Measurements from ENCODE around the gene ZNF625.

The ZNF625 gene

DNA sequence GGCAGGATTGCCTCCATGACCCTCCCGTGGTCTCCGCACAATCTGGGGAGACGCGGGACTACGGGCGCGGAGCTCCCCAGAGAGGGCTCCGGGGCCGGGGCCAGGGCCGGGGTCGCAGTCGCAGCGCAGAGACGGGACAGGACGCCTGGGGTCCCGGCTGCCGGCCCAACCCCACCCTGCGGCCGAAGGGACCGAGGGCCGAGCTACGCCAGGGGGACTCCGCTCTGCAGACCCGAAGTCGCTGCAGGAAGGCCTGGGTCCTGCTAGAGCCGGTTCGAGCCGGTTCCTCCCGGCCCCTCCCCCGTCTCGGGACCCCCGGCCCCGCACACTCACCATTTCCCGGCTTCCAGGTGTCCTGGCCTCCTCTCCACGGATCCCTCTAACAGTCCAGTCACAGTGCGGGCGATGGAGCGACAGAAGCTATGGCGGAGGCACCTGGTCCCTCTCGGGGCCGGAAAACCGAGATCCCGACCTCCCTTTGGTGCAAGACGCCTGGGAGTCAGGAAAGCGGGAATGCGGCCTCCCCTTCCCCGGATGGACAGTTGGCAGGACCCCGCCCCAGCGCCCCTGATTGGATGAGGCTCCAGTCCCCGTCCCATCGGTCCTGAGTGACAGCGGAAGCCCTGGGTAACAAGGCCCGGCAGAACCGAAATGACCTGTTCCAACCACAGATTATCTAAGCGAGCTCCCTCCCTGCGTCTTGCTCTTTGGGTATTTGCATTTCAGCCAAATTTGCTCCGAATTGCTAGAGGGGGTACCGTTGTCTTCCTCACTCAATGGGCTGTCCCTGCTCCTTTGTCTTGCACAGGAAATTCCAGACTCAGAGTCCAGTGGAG is at the start of gene ZNF625:
ZNF625 (minus strand) TSS at position 512 of the 836 bp plus-strand sequence; CDS start at position 336, 176 bp downstream.
- DNase-seq (ENCODE audit: low read depth in 2 of 2) = peak; percentile 42

DNA sequence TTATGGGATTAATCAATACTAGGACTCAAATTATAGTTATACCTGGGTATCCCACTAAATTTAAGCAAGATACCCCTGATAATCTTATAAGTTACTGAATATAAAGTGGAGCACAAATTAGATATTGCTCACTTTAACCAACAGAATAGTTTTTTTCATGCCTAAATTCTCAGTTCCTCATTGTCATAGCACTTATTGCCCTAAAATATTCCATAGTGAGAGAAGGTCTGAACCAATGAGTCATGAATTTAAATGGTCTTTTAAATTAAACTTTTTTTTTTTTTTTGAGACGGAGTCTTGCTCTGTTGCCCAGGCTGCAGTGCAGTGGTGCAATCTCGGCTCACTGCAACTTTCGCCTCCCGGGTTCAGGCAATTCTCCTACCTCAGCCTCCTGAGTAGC is 48.8 kb upstream of the ZNF625 start:
- no peak for DNase-seq (ENCODE audit: low read depth in 2 of 2)

DNA sequence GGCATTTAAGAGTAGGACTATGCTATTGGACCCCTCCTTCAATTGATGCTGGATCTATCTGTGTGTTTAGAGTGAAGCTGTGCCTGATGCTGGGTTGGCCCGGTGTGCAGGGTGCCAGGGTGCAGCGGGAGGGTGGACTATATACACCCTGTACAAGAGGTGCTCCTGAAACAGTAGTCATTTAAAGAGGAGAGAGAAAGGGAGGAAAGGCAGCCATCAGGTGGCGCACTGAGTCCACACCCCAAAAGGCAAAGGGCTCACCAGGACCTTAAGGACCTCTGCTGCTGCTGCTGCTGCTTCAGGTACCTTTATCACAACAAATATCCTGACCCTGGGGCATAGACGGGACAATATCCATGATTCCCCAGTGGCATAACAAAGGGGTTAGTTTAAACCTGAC is 45.7 kb upstream of the ZNF625 start:
- DNase-seq (ENCODE audit: low read depth in 2 of 2) = no peak

DNA sequence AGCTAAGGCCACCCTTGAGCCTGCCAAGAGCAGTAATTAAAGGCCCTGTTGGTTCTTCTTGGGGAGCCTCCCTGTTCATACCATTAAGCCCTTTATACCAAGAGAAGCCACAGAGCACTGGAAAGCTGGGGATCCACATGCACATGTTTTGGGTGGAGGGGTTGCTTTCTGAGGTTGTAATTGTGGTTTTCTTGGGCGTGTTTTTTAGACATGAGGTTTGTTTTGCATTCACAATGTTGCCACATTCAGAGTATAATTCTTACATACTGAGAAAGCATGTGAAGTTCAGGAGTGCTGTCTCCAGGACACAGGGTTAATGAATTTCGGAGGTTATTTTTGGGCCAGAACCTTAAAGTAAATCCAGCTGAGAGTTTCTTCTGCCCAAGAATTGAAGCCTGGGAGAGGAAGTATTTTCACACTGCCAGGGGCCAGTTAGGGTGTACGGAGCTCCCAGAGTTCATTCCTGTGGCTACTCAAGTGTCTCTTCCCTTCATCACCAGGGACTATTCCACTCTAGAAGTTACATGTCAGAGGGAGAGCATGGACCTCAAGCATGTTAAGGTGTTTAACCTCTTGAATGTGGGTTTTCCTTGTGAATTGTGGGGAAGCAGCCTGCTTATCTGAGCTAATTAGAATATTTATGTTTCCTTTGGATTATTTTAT is 43.4 kb upstream of the ZNF625 start:
- DNase-seq (ENCODE audit: low read depth in 2 of 2) = no peak

DNA sequence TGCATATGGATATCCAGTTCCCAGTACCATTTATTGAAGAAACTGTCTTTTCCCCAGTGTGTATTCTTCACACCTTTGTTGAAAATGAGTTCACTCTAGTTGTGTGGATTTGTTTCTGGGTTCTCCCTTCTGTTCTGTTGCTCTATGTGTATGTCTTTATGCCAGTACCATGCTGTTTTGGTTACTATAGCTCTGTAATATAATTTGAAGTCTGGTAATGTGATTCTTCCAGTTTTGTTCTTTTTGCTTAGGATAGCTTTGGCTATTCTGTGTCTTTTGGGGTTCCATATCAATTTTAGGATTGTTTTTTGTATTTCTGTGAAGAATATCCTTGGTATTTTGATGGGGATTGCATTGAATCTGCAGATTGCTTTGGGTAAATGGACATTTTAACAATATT is 41.6 kb upstream of the ZNF625 start:
- no peak for DNase-seq (ENCODE audit: low read depth in 2 of 2)

DNA sequence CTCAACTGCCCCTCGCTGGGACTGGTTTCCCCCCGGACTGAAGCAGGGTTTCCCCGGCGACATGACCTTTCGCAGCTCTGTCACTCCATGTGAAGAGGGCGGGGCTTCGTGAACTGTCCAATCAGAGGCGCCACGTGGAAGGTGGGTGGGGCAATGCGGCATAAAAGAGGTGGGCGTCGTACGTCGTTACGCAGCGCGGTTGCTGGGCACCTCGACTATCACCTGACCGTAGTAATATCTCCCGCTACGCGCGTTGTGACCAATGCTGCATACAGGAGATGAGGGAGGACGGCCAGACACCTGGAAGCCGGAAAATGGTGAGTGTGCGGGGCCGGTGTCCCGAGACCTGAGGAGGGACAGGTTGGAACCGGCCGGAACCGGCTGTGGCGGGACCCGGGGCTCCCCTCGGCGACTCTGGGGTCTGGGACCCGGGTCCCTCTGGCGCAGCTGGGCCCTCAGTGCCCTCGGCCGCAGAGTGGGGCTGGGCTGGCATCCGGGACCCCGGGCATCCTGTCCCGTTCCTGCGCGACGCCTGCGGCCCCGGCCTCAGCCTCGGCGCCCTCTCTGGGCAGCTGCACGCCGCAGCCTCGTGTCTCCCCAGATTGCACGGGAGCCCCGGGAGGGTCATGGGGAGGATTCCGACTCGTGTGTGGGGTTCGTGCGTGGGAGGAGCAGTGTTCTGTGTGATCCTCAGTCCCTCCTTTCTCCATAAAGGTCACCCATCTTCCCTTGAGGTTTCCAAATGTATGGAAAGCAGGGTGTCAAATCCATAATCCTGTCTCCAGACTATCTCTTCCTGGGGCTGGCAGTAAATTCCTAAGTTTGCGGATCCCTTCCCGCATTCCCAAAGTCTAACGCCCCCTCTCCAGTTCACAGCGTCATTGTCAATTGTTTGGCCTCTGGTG is 38.5 kb upstream of the ZNF625 start:
- peak; percentile 6 to 8 for DNase-seq (ENCODE audit: low read depth in 2 of 2)

DNA sequence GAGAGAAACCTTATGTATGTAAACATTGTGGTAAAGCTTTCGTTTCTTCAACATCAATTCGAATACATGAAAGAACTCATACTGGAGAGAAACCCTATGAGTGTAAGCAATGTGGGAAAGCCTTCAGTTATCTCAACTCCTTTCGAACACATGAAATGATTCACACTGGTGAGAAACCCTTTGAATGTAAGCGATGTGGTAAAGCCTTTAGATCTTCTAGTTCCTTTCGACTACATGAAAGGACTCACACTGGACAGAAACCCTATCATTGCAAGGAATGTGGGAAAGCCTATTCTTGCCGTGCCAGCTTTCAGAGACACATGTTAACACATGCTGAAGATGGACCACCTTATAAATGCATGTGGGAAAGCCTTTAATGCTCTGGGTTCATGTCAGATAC is 31.1 kb upstream of the ZNF625 start:
- DNase-seq (ENCODE audit: low read depth in 2 of 2) = no peak

DNA sequence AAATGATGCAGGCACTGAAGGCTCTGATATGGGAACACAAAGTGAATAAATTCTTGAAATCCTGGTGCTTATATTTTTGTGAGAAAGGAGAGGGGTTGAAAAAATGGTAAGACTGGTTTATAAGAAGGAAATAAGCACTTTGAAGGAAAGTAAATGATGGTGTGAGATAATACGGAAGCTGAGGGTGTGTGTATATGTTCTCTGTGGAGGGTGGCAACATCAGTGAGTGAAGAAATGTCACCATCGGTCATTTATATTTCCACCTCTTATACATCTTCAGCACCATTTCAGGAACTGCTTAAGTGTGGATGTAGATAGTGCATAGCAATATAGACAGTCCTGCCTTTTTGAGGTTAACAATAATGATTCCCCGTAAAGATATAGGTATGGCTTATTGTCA is 23.8 kb upstream of the ZNF625 start:
- no peak for DNase-seq (ENCODE audit: low read depth in 2 of 2)

DNA sequence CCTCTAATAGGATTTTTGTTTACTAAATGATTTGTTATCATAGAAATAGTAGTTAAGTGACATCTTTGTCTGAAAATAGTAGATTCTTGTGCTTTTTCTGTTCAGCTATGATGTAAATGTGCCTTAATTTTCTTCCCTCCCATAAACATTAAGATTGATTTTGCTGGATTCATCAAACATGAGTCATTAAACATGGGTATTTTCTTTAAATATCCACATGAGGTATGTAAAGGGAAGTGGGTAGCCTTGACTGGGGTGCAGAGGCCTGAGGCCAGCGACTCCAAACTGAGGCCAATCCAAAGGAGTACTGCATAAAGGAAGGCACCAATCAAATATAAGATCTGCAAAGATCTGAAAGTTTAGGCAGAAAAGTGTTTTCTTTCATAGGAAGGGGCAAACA is 10.1 kb upstream of the ZNF625 start:
- DNase-seq (ENCODE audit: low read depth in 2 of 2) = no peak

DNA sequence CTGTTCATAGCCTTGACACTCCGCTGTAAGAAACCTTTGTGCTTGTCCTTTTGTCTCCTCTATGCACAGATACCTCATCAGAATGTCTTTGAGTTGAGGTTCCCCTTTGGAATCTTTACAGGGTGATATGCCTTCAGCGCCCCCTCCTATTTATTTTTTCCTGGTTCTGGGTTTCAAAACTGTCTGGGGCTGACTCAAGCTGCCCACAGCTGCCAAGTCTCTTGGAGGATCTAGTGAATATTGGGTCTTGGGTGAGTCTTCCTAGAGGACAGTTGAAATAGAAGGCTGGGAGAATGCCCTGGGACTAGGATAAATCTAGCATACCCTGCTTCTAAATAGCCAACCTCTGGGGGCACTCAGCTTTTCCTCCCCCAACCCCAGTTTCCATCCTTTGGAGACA is 7.3 kb upstream of the ZNF625 start:
- no peak for DNase-seq (ENCODE audit: low read depth in 2 of 2)

DNA sequence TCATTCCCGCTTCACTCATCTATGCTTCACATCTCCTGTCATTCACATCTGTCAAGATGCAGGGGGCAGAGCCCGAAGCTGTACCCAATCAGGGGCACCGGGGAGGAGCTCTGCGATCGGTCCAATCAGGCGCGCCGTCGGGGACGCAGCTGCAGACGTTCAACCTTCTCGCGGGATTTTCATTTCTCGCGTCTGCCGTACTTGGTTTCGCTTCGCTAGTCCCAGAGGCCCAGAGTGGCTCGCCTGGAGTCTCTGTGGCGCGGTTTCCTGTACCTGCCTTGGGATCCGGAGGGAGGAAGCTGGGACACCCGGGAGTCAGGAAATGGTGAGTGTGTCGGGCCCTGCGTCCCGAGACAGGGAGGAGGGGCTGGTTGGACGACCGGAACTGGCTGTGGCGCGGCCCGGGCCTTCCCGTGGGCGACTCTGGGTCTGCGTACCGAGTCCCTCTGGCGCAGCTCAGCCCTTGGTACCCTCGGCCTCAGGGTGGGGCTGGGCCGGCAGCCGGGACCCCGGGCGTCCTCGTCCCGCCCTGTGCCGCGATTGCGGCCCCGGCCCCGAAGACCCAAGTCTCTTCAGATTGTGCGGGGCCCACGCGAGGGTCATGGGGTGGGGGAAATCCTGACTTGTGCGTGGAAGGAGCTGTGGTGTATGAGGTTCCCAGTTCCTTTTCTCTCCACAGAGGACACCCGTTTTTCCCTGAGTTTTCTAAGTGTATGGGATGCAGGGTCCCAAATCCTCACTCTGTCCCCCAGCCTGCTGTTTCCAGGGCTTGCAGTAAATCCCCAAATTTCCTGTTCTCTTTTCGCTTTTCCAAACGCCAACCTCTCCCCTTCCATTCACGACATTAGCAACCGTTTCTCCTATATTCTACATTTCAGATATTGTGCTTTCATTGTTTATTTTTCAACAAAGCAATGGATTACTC is 6.6 kb upstream of the ZNF625 start, which contains the start of gene ZNF136:
ZNF136 (plus strand) TSS at position 215 of the 925 bp plus-strand sequence; CDS start at position 323, 108 bp downstream.
- peak; percentile 79 to 82 for DNase-seq (ENCODE audit: low read depth in 2 of 2)

DNA sequence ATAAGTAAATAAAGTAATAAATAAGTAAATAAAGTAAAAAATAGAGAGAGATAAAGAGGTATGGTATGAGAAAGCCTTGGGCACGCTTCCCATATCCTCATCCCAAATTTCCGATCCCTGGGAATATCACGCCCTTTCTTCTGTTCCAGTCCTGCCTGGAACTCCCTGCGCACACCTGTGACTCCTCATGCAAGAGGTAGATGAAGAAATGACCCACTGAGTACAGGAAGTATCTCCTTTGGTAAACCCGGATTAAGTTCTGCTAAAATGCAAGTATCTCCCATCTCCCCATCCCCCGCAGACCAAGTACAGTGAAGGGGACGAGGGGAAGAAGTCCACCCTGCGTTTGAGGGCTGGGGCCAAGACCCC is 6.0 kb upstream of the ZNF625 start:
- no peak for DNase-seq (ENCODE audit: low read depth in 2 of 2)

DNA sequence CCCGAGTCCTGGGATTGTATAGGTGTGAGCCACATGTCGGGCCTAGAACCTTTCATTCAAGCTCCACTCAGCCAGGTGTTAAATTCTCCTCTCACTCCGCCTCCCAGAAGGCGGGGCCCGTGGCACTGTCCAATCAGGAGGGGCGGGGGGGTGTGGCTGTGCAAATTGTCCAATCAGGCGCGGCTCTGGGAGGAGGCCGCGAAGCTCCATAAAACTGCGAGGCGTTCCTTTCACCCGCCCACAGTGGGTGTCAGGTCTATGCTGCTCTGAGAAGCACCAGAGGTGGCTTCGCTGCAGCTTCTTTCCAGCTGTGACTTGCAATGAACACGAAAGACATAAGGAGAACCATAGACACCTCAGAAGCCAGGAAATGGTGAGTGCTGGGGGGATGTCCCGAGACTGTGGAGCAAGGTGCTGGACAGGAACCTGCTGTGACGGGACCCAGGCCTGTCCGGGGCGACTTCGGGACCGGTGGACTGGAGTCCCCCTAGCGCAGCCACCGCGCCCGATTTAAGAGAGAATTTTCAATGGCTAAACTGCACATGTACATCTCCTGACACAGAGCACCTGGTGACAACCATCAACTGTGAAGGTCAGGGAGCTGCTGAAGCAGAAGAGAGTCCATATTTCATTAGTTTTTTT is 3.4 kb upstream of the ZNF625 start:
- no peak for DNase-seq (ENCODE audit: low read depth in 2 of 2)

DNA sequence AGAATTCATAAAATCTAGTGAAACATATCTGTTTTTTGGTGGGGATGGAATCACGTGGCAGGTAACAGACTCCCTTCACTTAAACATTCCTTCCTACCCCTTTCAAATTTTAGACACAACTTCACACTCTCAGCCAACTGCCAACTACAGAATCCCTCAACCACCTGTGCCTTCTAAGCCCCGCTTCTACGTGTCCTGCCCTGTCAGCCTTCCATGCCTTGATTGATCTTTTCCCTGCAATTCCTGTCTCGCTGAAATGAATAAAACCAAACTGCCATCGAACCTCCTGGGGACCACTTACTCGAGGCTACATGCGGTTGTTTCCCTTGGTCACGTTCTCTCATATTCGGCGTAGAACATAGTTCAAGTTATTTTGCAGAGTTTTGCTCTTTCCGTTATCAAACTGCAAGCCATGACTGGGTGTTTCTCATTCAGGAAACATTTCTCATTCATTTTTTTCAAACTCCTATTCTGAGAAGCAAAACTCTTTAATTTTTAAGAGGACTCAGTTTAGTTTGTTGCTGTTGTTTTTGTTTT is 1.1 kb downstream of the ZNF625 start:
- DNase-seq (ENCODE audit: low read depth in 2 of 2) = no peak

DNA sequence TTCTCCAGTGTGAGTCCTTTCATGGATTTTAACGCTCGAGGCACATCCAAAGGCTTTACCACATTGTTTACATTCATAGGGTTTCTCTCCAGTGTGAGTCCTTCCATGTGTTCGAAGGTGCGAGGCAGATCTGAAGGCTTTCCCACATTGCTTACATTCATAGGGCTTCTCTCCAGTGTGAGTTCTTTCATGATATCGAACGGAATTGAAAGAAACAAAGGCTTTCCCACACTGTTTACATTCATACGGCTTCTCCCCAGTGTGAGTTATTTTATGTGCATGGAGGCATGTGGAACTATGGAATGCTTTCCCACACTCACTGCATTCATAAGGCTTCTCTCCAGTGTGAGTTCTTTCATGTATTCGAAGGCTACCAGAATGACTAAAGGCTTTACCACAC is 11.2 kb downstream of the ZNF625 start:
- DNase-seq (ENCODE audit: low read depth in 2 of 2) = no peak

DNA sequence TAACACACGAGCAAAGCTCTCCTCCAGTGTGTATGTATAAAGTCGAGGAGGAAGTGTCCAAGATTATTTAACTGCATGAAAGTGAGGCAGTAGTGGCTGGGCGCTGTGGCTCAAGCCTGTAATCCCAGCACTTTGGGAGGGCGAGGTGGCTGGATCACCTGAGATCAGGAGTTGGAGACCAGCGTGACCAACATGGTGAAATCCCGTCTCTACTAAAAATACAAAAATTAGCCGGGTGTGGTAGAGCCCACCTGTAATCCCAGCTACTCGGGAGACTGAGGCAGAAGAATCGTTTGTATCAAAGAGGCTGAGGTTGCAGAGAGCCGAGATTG is 15.2 kb downstream of the ZNF625 start:
- no peak for DNase-seq (ENCODE audit: low read depth in 2 of 2)

DNA sequence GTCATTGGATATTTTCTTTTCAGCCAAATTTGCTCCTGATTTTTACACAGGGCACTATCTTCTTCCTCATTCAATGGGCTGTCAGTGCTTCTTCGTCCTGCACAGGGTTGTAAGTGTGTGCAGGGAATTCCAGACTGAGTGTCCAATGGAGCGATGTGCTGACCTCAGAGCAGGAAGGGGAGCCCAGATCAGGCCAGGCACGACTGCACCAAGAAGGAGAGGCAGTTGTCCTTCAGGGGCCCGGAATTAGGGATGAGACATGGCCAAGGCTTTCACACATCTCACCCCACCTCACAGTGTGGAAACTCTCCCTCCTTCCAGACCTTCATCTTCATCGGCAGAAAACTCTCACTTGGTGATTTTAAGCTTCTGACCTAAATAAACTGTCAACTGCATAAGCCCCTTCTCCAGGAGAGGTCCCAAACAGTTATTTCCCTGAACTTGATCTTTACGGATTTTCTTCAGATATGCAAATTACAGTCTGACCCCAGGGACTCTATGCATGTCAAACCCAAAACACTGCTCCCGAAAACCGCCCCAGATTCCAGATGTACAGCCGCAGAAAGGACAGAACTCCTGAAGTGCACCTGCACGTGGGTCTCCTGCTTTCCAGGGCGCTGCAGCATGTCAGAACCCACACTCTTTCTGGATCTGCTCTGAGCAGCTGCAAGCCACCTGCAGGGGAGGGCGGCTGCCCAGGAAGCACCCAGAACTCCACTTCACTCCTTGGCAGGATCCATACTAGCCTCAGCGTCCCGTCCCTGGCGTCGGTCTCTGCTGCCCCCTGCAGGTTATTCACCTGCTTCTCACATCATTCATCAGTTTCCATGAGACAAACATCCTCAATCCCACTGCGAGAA is 15.8 kb downstream of the ZNF625 start:
- DNase-seq (ENCODE audit: low read depth in 2 of 2) = peak; percentile 44

DNA sequence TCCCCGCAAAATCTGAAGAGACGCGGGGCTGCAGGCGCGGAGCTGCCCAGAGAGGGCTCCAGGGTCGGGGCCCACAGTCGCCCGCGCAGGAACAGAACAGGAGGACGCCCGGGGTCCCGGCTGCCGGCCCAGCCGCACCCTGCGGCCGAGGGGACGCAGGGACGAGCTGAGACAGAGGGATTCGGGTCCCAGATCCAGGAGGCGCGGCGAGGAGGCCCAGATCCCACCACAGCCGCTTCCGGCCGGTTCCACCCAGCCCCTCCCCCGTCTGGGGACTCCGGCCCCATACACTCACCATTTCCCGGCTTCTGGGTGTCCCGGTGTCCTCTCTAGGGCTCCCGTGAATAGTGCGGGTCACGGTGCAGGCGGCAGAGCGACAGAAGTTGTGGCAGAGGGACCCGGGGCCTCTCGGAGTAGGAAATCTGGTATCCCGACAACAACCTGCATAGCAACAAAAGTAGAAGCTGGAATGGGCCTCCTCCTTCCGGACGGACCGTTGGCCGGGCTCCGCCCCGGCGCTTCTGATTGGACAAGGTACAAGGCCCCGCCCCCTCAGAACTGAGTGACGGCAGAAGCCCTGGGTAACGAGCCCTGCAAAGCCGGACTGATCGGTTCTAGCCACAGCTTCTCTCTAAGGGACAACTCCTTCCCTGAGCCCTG is 16.5 kb downstream of the ZNF625 start, which contains the start of gene ZNF20:
ZNF20 (minus strand) TSS at position 466 of the 660 bp plus-strand sequence; CDS start at position 298, 168 bp downstream.
- DNase-seq (ENCODE audit: low read depth in 2 of 2) = peak; percentile 53 to 64

DNA sequence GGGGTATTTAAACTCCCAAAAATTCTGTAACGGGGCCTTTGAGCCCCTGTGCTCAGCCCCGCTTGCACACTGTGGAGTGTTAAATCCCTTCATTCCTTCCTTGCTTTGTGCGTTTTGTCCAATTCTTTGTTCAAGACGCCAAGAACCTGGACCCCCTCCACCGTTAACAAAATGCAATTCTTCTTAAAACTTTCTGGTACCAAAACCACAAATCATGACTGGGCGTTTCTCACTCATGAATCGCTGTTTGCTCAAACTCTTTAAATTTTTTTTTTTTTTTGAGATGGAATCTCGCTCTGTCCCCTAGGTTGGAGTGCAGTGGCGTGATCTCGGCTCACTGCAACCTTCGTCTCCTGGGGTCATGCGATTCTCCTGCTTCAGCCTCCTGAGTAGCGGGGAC is 17.3 kb downstream of the ZNF625 start:
- DNase-seq (ENCODE audit: low read depth in 2 of 2) = no peak
